Breast epithelium (tissue), 4 donors: ENCODE data around the gene ARHGEF26. TPM values are rescaled to one million over a fixed set of nuclear protein-coding genes. Genes with fewer than 3 reads are reported as not detected.

Experiments
- DNase-seq, 2 donors: peaks; one replicate each; pipeline ENCODE4 v3.0.0-alpha.2; 2019; ENCODE audit warnings: low spot score in 2 of 2
- H3K27ac ChIP-seq, 2 donors: fragments of 200-600 bp; sonication (generic) in 1 of 2; one replicate each; pipeline ENCODE4 v1.5.1; 2016 to 2019; ENCODE audit warnings: mild to moderate bottlenecking in 1 of 2
- H3K27me3 ChIP-seq, 2 donors: fragments of 200-600 bp; sonication (generic) in 1 of 2; one replicate each; pipeline versions ENCODE4 v1.5.1 to v1.6.0; 2017 to 2019; ENCODE audit warnings: control low read depth in 1 of 2, mild to moderate bottlenecking in 1 of 2
- H3K36me3 ChIP-seq: fragments of 200-600 bp; one replicate; pipeline ENCODE4 v1.5.1; 2019
- H3K4me1 ChIP-seq, 2 donors: fragments of 200-600 bp; sonication (generic); one replicate each; pipeline ENCODE4 v1.5.1; 2016 to 2019; ENCODE audit warnings: control low read depth in 1 of 2
- H3K4me3 ChIP-seq, 3 donors: fragments of 200-600 bp; sonication (generic); 1 replicate in 2 of 3; 2 replicates in 1 of 3; pipeline ENCODE4 v1.5.1; 2016 to 2019; ENCODE audit warnings: mild to moderate bottlenecking in 3 of 3, moderate library complexity in 2 of 3
- H3K9me3 ChIP-seq, 2 donors: fragments of 200-600 bp; sonication (generic) in 1 of 2; one replicate each; pipeline ENCODE4 v1.5.1; 2016 to 2019; ENCODE audit warnings: control low read depth in 1 of 2
- CTCF ChIP-seq, 3 donors: fragments of 450-650 bp; IDR thresholded peaks; one replicate each; pipeline ENCODE4 v1.5.1; 2016 to 2017; ENCODE audit warnings: antibody characterized with exemption in 3 of 3, mild to moderate bottlenecking in 3 of 3, moderate library complexity in 3 of 3
- POLR2A ChIP-seq: fragments of 450-650 bp; IDR thresholded peaks from one replicate; pipeline ENCODE4 v1.6.1; 2016; ENCODE audit warnings: antibody characterized with exemption, mild to moderate bottlenecking, moderate library complexity
- POLR2AphosphoS5 ChIP-seq, 3 donors: sonication (generic); formaldehyde crosslinking; IDR thresholded peaks; one replicate each; pipeline ENCODE4 v1.6.1; 2017; ENCODE audit warnings: antibody characterized with exemption in 3 of 3
- intact Hi-C: fragments of 100-400 bp; cut with DNase I; formaldehyde crosslinking; loops from one replicate; pipeline ENCODE4 v1.15.1; 2023; ENCODE audit warnings: low total_unique reads
- total RNA-seq, 3 donors: library from RNA; depleted of rRNA; stranded (reverse); fragments of >200 nt; gene quantifications; one replicate each; pipeline ENCODE4 v1.1.0, GENCODE V29; 2016

The ARHGEF26 gene
- total RNA-seq, 3 donors from 2014 or later, result 16.7 to 20.2 (median 19.8) TPM

GRCh38 chr3:154294016-154294415, 172.8 kb downstream of the ARHGEF26 start:
- DNase-seq, result no peak
- Histone ChIP-seq H3K9me3 (no peaks in the 10 kb centered on the region), H3K4me1 (no peaks in the 10 kb centered on the region), H3K27ac (no peak overlapping the region), H3K4me3 (no peak overlapping the region), H3K27me3 (no peaks in the 10 kb centered on the region), H3K36me3 (peaks cover 12% of the 10 kb centered on the region)
- TF ChIP-seq CTCF (IDR thresholded peaks at IDR 0.05), result no peak
- no peak for TF ChIP-seq POLR2AphosphoS5 (IDR thresholded peaks at IDR 0.05)
- TF ChIP-seq POLR2A, result no peak
- intact Hi-C loops, result no loop called here

- H3K27ac ChIP-seq, result no peak overlapping the region
- H3K27me3 ChIP-seq, result no peaks in the 10 kb centered on the region
- intact Hi-C loops, result no loop called here
- H3K4me1 ChIP-seq, result no peaks in the 10 kb centered on the region
- no peak for DNase-seq
- no peaks in the 10 kb centered on the region for H3K9me3 ChIP-seq
- TF ChIP-seq POLR2AphosphoS5 (IDR thresholded peaks at IDR 0.05) (no peak), CTCF (IDR thresholded peaks at IDR 0.05) (no peak), POLR2A (no peak)
- peaks cover 10% of the 10 kb centered on the region for H3K36me3 ChIP-seq
- H3K4me3 ChIP-seq, result no peak overlapping the region
Observed at GRCh38 chr3:154301561-154301960, 180.4 kb downstream of the ARHGEF26 start.

- H3K36me3 ChIP-seq, result peaks cover 10% of the 10 kb centered on the region
- no peak for DNase-seq
- intact Hi-C loops, result no loop called here
- no peak overlapping the region for H3K4me3 ChIP-seq
- no peak for TF ChIP-seq POLR2AphosphoS5 (IDR thresholded peaks at IDR 0.05)
- no peak for TF ChIP-seq CTCF (IDR thresholded peaks at IDR 0.05)
- no peak for TF ChIP-seq POLR2A
- H3K4me1 ChIP-seq, result no peaks in the 10 kb centered on the region
- no peaks in the 10 kb centered on the region for H3K27me3 ChIP-seq
- H3K9me3 ChIP-seq, result no peaks in the 10 kb centered on the region
- no peak overlapping the region for H3K27ac ChIP-seq
Observed at GRCh38 chr3:154304116-154304786, 183.1 kb downstream of the ARHGEF26 start.

GRCh38 chr3:154304936-154305335, 183.7 kb downstream of the ARHGEF26 start:
- no peaks in the 10 kb centered on the region for H3K4me1 ChIP-seq
- intact Hi-C loops, result no loop called here
- H3K36me3 ChIP-seq, result peaks cover 10% of the 10 kb centered on the region
- H3K27me3 ChIP-seq, result no peaks in the 10 kb centered on the region
- no peak overlapping the region for H3K27ac ChIP-seq
- DNase-seq, result no peak
- H3K4me3 ChIP-seq, result no peak overlapping the region
- TF ChIP-seq CTCF (IDR thresholded peaks at IDR 0.05), result no peak
- TF ChIP-seq POLR2AphosphoS5 (IDR thresholded peaks at IDR 0.05), result no peak
- no peak for TF ChIP-seq POLR2A
- H3K9me3 ChIP-seq, result no peaks in the 10 kb centered on the region

- H3K4me1 ChIP-seq, result no peaks in the 10 kb centered on the region
- no peak for TF ChIP-seq POLR2A
- no peak for TF ChIP-seq POLR2AphosphoS5 (IDR thresholded peaks at IDR 0.05)
- no peak for TF ChIP-seq CTCF (IDR thresholded peaks at IDR 0.05)
- H3K4me3 ChIP-seq, result no peak overlapping the region
- intact Hi-C loops, result no loop called here
- no peak for DNase-seq
- no peak overlapping the region for H3K27ac ChIP-seq
- H3K27me3 ChIP-seq, result no peaks in the 10 kb centered on the region
- H3K9me3 ChIP-seq, result no peaks in the 10 kb centered on the region
- peaks cover 10% of the 10 kb centered on the region for H3K36me3 ChIP-seq
Observed at GRCh38 chr3:154307363-154307762, 186.2 kb downstream of the ARHGEF26 start.

Other genes with a start within 250 kb of the ARHGEF26 start
- gene DHX36, start 203.1 kb downstream of the ARHGEF26 start, total RNA-seq, result 100 to 1,000 TPM in 1 of 3 donors, 10 to 100 TPM in 2; 46.1 to 122 (median 88.8) TPM